HEK293 (cell line): ENCODE measurements around the gene UBE2G2.

Experiments
- CTCF ChIA-PET: fragments of 350-600 bp; formaldehyde crosslinking; extraction: SDS; loops from one replicate; lab custom pipeline; 2021; ENCODE audit warnings: antibody characterized with exemption; lab: Yijun Ruan, JAX
- POLR2A ChIA-PET: fragments of 300-600 bp; formaldehyde crosslinking; extraction: SDS; loops from one replicate; lab custom pipeline; 2020; ENCODE audit warnings: antibody characterized with exemption, inconsistent platforms; lab: Yijun Ruan, JAX
- H3K27ac ChIP-seq: fragments of 200-500 bp; sonication (Bioruptor generic); 2 replicates; pipeline ENCODE4 v1.5.1; 2014; ENCODE audit warnings: low read depth, low read length, control low read depth, inconsistent platforms; ENCODE audit errors: extremely low read depth
- H3K36me3 ChIP-seq, 2 experiments: fragments of 200-500 bp in 1 of 2; sonication (Bioruptor generic) in 1 of 2; 1 replicate in 1 of 2; 2 replicates in 1 of 2; pipeline ENCODE4 v1.5.1; 2014 to 2017; ENCODE audit warnings: inconsistent platforms in 2 of 2, low read length in 2 of 2; ENCODE audit not compliant: control insufficient read depth in 2 of 2, insufficient read depth in 1 of 2
- H3K4me1 ChIP-seq: fragments of 200-500 bp; sonication (Bioruptor generic); 2 replicates; pipeline ENCODE4 v1.5.1; 2014; ENCODE audit warnings: mild to moderate bottlenecking, low read length, inconsistent platforms; ENCODE audit not compliant: control insufficient read depth, insufficient read depth
- H3K4me3 ChIP-seq: 2 replicates; pipeline ENCODE4 v1.5.1; 2011; ENCODE audit warnings: low read depth, mild to moderate bottlenecking, control low read depth, low read length, moderate library complexity
- H3K9me3 ChIP-seq: fragments of 200-500 bp; sonication (Bioruptor generic); 2 replicates; pipeline ENCODE4 v1.5.1; 2014; ENCODE audit warnings: low read depth, low read length, inconsistent platforms; ENCODE audit not compliant: control insufficient read depth, insufficient read depth
- EGR2 ChIP-seq: fragments of 450-650 bp; formaldehyde crosslinking; IDR thresholded peaks from 2 replicates; pipeline ENCODE4 v1.5.1; 2016; ENCODE audit warnings: low read depth, missing biosample characterization, missing genetic modification characterization
- GLI4 ChIP-seq: fragments of 450-650 bp; formaldehyde crosslinking; IDR thresholded peaks from 2 replicates; pipeline ENCODE4 v1.5.1; 2016; ENCODE audit warnings: missing biosample characterization, missing genetic modification characterization
- PRDM2 ChIP-seq: fragments of 450-650 bp; formaldehyde crosslinking; IDR thresholded peaks from 2 replicates; pipeline ENCODE4 v1.5.1; 2016; ENCODE audit warnings: missing biosample characterization, missing genetic modification characterization, borderline replicate concordance
- ZBTB7A ChIP-seq: fragments of 450-650 bp; formaldehyde crosslinking; IDR thresholded peaks from 2 replicates; pipeline ENCODE4 v1.5.1; 2016; ENCODE audit warnings: low read depth, missing biosample characterization, missing genetic modification characterization
- ZBTB8A ChIP-seq: fragments of 450-650 bp; formaldehyde crosslinking; IDR thresholded peaks from 2 replicates; pipeline ENCODE4 v1.5.1; 2016; ENCODE audit warnings: missing biosample characterization, missing genetic modification characterization
- ZFP69B ChIP-seq: fragments of 450-650 bp; formaldehyde crosslinking; IDR thresholded peaks from 2 replicates; pipeline ENCODE4 v1.5.1; 2016; ENCODE audit warnings: missing biosample characterization, missing genetic modification characterization
- ZNF148 ChIP-seq: fragments of 450-650 bp; formaldehyde crosslinking; IDR thresholded peaks from 2 replicates; pipeline ENCODE4 v1.5.0; 2017; ENCODE audit warnings: missing biosample characterization, missing genetic modification characterization, borderline replicate concordance
- ZNF214 ChIP-seq: fragments of 450-650 bp; formaldehyde crosslinking; IDR thresholded peaks from 2 replicates; pipeline ENCODE4 v1.5.1; 2017; ENCODE audit warnings: missing biosample characterization, mild to moderate bottlenecking, missing genetic modification characterization, borderline replicate concordance
- ZNF391 ChIP-seq: fragments of 450-650 bp; formaldehyde crosslinking; IDR thresholded peaks from 2 replicates; pipeline ENCODE4 v1.5.1; 2016; ENCODE audit warnings: low read depth, missing biosample characterization, missing genetic modification characterization, borderline replicate concordance
- ZNF48 ChIP-seq: fragments of 450-650 bp; formaldehyde crosslinking; IDR thresholded peaks from 2 replicates; pipeline ENCODE4 v1.5.1; 2016; ENCODE audit warnings: missing biosample characterization, missing genetic modification characterization
- ZNF530 ChIP-seq: fragments of 450-650 bp; formaldehyde crosslinking; IDR thresholded peaks from 2 replicates; pipeline ENCODE4 v1.5.1; 2016; ENCODE audit warnings: low read depth, missing biosample characterization, missing genetic modification characterization
- ZNF544 ChIP-seq: fragments of 450-650 bp; formaldehyde crosslinking; IDR thresholded peaks from 2 replicates; pipeline ENCODE4 v1.5.0; 2017; ENCODE audit warnings: missing biosample characterization, missing genetic modification characterization
- ZNF626 ChIP-seq: fragments of 450-650 bp; sonication (Bioruptor Pico); formaldehyde crosslinking; IDR thresholded peaks from 2 replicates; pipeline ENCODE4 v1.5.1; 2018; ENCODE audit warnings: missing biosample characterization, missing genetic modification characterization, inconsistent platforms
- ZNF707 ChIP-seq: fragments of 450-650 bp; formaldehyde crosslinking; IDR thresholded peaks from 2 replicates; pipeline ENCODE4 v1.5.1; 2016; ENCODE audit warnings: missing biosample characterization, missing genetic modification characterization
- TF ChIP-seq, protein P1 (sequence below): fragments of 450-650 bp; formaldehyde crosslinking; IDR thresholded peaks from 2 replicates; pipeline ENCODE4 v1.5.1; 2016; ENCODE audit warnings: missing biosample characterization, missing genetic modification characterization, borderline replicate concordance
- TF ChIP-seq, protein P2 (sequence below): fragments of 450-650 bp; formaldehyde crosslinking; IDR thresholded peaks from 2 replicates; pipeline ENCODE4 v1.5.1; 2017; ENCODE audit warnings: missing biosample characterization, missing genetic modification characterization
- TF ChIP-seq, protein P3 (sequence below): fragments of 450-650 bp; formaldehyde crosslinking; IDR thresholded peaks from 2 replicates; pipeline ENCODE4 v1.5.1; 2016; ENCODE audit warnings: missing biosample characterization, missing genetic modification characterization
- TF ChIP-seq, protein P4 (sequence below): fragments of 450-650 bp; IDR thresholded peaks from 2 replicates; pipeline ENCODE4 v1.5.1; 2018; ENCODE audit warnings: missing biosample characterization, missing genetic modification characterization

The UBE2G2 gene

DNA sequence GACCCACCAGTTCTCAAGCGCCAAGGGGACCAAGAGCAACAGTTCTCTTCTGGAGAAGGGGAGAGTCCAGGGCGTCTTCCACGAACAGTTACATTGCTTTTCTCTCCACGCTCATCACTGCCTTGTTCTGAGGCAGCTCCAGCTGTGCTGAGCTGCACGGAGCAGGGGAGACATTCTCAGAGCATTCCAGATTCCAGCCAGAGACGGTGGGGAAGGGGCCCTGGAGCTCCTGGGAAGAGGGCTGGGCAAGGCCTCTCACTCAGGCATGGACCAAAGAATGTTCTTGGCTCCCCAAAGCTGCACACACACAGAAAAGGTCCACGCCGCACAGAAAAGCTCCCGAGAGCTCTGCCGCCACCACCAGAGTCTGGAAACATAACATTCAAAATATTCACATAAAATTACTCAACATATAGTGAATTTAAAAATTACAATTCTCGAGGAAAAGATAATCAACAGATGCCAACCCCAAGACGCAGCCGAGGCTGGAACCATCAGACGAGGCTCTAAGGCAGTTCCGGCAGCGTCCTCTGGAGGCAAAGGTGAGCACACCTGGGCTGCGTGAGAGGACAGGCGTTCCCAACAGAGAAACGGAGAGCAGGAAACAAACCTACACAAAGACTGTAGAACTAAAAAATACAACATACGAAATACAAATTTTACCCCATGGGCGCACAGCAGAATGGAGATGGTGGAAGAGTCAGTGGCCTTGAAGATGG is 40.5 kb downstream of the UBE2G2 start:
- H3K27ac ChIP-seq = no peak overlapping the region
- H3K9me3 ChIP-seq = no peaks in the 10 kb centered on the region
- H3K4me3 ChIP-seq = no peak overlapping the region
- CTCF ChIA-PET = interaction anchor here (0.7 to 1.7 kb wide), 6 partner anchors 10 to 172 kb away, joined by 3 to 5 read pairs (median 4); no protein-coding TSS in a partner anchor
- H3K36me3 ChIP-seq = no peaks in the 10 kb centered on the region
- POLR2A ChIA-PET = no interaction called here
- H3K4me1 ChIP-seq = no peaks in the 10 kb centered on the region
- TF ChIP-seq ZNF544 (tag by site-specific recombination) (no peak), ZFP69B (tag by site-specific recombination) (no peak), ZBTB7A (tag by site-specific recombination) (no peak), ZNF48 (tag by site-specific recombination) (no peak), ZNF214 (tag by site-specific recombination) (no peak), GLI4 (tag by site-specific recombination) (no peak), ZNF148 (no peak), ZNF391 (tag by site-specific recombination) (no peak), ZNF626 (tag by site-specific recombination) (no peak), ZNF707 (tag by site-specific recombination) (no peak), ZNF530 (no peak), ZBTB8A (tag by site-specific recombination) (no peak), EGR2 (tag by site-specific recombination) (no peak), PRDM2 (tag by site-specific recombination) (no peak)
- TF ChIP-seq, protein P1, sequence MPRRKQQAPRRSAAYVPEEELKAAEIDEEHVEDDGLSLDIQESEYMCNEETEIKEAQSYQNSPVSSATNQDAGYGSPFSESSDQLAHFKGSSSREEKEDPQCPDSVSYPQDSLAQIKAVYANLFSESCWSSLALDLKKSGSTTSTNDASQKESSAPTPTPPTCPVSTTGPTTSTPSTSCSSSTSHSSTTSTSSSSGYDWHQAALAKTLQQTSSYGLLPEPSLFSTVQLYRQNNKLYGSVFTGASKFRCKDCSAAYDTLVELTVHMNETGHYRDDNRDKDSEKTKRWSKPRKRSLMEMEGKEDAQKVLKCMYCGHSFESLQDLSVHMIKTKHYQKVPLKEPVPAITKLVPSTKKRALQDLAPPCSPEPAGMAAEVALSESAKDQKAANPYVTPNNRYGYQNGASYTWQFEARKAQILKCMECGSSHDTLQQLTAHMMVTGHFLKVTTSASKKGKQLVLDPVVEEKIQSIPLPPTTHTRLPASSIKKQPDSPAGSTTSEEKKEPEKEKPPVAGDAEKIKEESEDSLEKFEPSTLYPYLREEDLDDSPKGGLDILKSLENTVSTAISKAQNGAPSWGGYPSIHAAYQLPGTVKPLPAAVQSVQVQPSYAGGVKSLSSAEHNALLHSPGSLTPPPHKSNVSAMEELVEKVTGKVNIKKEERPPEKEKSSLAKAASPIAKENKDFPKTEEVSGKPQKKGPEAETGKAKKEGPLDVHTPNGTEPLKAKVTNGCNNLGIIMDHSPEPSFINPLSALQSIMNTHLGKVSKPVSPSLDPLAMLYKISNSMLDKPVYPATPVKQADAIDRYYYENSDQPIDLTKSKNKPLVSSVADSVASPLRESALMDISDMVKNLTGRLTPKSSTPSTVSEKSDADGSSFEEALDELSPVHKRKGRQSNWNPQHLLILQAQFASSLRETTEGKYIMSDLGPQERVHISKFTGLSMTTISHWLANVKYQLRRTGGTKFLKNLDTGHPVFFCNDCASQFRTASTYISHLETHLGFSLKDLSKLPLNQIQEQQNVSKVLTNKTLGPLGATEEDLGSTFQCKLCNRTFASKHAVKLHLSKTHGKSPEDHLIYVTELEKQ (tag by site-specific recombination) = no peak
- TF ChIP-seq, protein P2, sequence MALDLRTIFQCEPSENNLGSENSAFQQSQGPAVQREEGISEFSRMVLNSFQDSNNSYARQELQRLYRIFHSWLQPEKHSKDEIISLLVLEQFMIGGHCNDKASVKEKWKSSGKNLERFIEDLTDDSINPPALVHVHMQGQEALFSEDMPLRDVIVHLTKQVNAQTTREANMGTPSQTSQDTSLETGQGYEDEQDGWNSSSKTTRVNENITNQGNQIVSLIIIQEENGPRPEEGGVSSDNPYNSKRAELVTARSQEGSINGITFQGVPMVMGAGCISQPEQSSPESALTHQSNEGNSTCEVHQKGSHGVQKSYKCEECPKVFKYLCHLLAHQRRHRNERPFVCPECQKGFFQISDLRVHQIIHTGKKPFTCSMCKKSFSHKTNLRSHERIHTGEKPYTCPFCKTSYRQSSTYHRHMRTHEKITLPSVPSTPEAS (tag by site-specific recombination) = no peak
- TF ChIP-seq, protein P3, sequence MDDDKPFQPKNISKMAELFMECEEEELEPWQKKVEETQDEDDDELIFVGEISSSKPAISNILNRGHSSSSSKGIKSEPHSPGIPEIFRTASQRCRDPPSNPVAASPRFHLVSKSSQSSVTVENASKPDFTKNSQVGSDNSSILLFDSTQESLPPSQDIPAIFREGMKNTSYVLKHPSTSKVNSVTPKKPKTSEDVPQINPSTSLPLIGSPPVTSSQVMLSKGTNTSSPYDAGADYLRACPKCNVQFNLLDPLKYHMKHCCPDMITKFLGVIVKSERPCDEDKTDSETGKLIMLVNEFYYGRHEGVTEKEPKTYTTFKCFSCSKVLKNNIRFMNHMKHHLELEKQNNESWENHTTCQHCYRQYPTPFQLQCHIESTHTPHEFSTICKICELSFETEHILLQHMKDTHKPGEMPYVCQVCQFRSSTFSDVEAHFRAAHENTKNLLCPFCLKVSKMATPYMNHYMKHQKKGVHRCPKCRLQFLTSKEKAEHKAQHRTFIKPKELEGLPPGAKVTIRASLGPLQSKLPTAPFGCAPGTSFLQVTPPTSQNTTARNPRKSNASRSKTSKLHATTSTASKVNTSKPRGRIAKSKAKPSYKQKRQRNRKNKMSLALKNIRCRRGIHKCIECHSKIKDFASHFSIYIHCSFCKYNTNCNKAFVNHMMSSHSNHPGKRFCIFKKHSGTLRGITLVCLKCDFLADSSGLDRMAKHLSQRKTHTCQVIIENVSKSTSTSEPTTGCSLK (tag by site-specific recombination) = no peak
- TF ChIP-seq, protein P4, sequence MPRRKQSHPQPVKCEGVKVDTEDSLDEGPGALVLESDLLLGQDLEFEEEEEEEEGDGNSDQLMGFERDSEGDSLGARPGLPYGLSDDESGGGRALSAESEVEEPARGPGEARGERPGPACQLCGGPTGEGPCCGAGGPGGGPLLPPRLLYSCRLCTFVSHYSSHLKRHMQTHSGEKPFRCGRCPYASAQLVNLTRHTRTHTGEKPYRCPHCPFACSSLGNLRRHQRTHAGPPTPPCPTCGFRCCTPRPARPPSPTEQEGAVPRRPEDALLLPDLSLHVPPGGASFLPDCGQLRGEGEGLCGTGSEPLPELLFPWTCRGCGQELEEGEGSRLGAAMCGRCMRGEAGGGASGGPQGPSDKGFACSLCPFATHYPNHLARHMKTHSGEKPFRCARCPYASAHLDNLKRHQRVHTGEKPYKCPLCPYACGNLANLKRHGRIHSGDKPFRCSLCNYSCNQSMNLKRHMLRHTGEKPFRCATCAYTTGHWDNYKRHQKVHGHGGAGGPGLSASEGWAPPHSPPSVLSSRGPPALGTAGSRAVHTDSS (tag by site-specific recombination) = no peak
